ENCODE measurements around the gene ITGB3. TPM values are rescaled to one million over a fixed set of nuclear protein-coding genes. Genes with fewer than 3 reads are reported as not detected.

ITGB3 gene
- total and polyA plus RNA-seq, 10 of the 15 experiments (the other 5 are each of a cell fraction or from before 2014, with no cell fraction given), result 0.69 to 22.8 (median 13.6) TPM

- H3K27me3 ChIP-seq (replicated peaks in 1 of 2; ENCODE audit: control insufficient read depth in 2 of 2, insufficient read depth in 2 of 2, low read length in 1 of 2), result no peaks in the 10 kb centered on the region; a peak in 1 of 4 replicates
- CTCF ChIA-PET, result interaction anchor here (1.0 to 2.1 kb wide), 2 partner anchors 90 to 91 kb away, joined by 3 to 9 read pairs; no protein-coding TSS in a partner anchor
- no peak for ATAC-seq
- H3K9me3 ChIP-seq (replicated peaks; ENCODE audit: control insufficient read depth, insufficient read depth, low read length), result no peaks in the 10 kb centered on the region; the same call in 2 of the 3 replicates
- H4K20me1 ChIP-seq (ENCODE audit: control insufficient read depth, insufficient read depth), result no peaks in the 10 kb centered on the region
- DNase-seq (ENCODE audit: low read depth, low spot score), result no peak
- in situ Hi-C loops (cut with MboI) (no loop called here), intact Hi-C loops (cut with micrococcal nuclease; ENCODE audit: unreplicated experiment) (no loop called here)
- no peaks in the 10 kb centered on the region for H3K36me3 ChIP-seq (ENCODE audit: control insufficient read depth in 2 of 2, insufficient read depth in 2 of 2, low read length in 1 of 2)
- POLR2A ChIA-PET, result no interaction called here
- no peak overlapping the region for H3K4me3 ChIP-seq
- H3K27ac ChIP-seq (ENCODE audit: control insufficient read depth, insufficient read depth), result no peak overlapping the region
- no TSS peak for BruUV-seq (replicated peaks)
- no peak for TF ChIP-seq MXI1 (IDR thresholded peaks at IDR 0.05; ENCODE audit: low read depth, low read length)
- no peak for TF ChIP-seq IKZF2 (IDR thresholded peaks at IDR 0.05)
- TF ChIP-seq RELB (IDR thresholded peaks at IDR 0.05; ENCODE audit: low read depth), result no peak
- TF ChIP-seq ELK1 (IDR thresholded peaks at IDR 0.05; ENCODE audit: low read depth, low read length), result no peak
- no peak for TF ChIP-seq RB1 (IDR thresholded peaks at IDR 0.05; ENCODE audit: borderline replicate concordance)
- TF ChIP-seq TBL1XR1 (IDR thresholded peaks at IDR 0.05; ENCODE audit: low read depth, low read length), result no peak
- no peak overlapping the region for H3K9ac ChIP-seq (ENCODE audit: control insufficient read depth, insufficient read depth, low read length)
- SMC1A ChIA-PET (ENCODE audit: uncharacterized antibody, unreplicated experiment), result interaction anchor here (1.5 to 2.6 kb wide), 2 partner anchors 90 to 92 kb away, joined by 3 to 11 read pairs; no protein-coding TSS in a partner anchor
- 33% methylated on average over 3 of the region's 3 CpGs for WGBS (ENCODE audit: insufficient coverage, insufficient replicate concordance, low lambda C conversion rate, missing lambda C conversion rate)
- H3K4me1 ChIP-seq (ENCODE audit: control insufficient read depth, insufficient read depth, low read length), result peaks cover 8% of the 10 kb centered on the region
- H3K79me2 ChIP-seq (ENCODE audit: control insufficient read depth, insufficient read depth, low read length), result no peaks in the 10 kb centered on the region
- H2AFZ ChIP-seq (ENCODE audit: control insufficient read depth, low read depth, low read length), result no peak overlapping the region
- FAIRE-seq, result no peak
- no peak overlapping the region for H3K4me2 ChIP-seq (ENCODE audit: control insufficient read depth, insufficient read depth)
- RAD21 ChIA-PET (ENCODE audit: unreplicated experiment), result interaction anchor here (0.7 to 2.2 kb wide), 2 partner anchors 84 to 90 kb away, joined by 4 to 7 read pairs; no protein-coding TSS in a partner anchor
Observed at GRCh38 chr17:47225436-47225858, 28.2 kb upstream of the ITGB3 start.
